Measurements from ENCODE around the gene BDH2.

DNA sequence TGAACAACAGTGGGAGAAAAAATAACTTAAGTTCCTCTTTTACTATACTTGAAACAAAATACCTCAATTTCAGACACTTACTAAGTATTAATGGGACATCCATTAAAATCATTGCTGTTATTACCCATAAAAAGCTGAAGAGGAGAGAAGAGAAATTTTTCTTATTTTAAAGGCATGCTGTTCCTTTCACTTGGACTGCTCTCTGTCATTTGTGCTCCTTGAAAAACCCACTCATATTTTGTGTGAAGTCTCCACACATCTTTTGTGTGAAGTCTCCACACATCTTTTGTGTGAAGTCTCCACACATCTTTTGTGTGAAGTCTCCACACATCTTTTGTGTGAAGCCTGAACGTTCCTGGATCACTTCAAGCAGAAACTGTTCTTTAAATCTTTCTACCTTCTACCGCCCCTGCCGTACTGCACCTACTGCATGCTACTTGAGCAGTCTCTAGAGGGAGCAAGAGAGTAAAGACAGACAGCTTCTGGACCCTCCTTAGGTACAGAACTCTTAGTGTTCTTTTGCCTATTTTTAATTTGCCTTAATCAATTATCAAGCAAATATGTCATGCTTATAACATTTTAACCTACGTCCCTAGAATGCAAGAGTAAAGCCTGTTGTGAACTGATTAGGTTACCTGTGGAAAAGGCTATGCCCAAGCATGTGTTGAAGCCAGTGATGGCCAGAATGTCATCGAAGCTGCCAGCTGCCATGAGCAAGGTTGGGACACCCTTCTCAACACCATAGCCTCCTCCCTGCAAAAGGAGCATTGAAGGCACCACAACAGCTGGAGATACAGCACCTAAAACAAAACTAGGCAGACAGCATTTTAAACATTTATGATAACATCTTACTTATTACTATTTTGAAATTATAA is 53.0 kb downstream of the BDH2 start:
- no peak for TF ChIP-seq CTBP1 (IDR thresholded peaks at IDR 0.05; ENCODE audit: borderline replicate concordance)
- TF ChIP-seq, protein P1, sequence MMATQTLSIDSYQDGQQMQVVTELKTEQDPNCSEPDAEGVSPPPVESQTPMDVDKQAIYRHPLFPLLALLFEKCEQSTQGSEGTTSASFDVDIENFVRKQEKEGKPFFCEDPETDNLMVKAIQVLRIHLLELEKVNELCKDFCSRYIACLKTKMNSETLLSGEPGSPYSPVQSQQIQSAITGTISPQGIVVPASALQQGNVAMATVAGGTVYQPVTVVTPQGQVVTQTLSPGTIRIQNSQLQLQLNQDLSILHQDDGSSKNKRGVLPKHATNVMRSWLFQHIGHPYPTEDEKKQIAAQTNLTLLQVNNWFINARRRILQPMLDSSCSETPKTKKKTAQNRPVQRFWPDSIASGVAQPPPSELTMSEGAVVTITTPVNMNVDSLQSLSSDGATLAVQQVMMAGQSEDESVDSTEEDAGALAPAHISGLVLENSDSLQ (IDR thresholded peaks at IDR 0.05) = no peak
- no peak for TF ChIP-seq NFRKB (IDR thresholded peaks at IDR 0.05)
- no peak for TF ChIP-seq SUZ12 (IDR thresholded peaks at IDR 0.05)
- TF ChIP-seq L3MBTL2 (conservative IDR thresholded peaks at IDR 0.05) = no peak
- no peak for TF ChIP-seq FOXK2 (IDR thresholded peaks at IDR 0.05)
- no peak for TF ChIP-seq HDGF (IDR thresholded peaks at IDR 0.05; ENCODE audit: borderline replicate concordance)
- TF ChIP-seq TARDBP (IDR thresholded peaks at IDR 0.05) = no peak
- no peak for TF ChIP-seq ELF4 (IDR thresholded peaks at IDR 0.05)
- no peak for TF ChIP-seq ZNF384 (IDR thresholded peaks at IDR 0.05)

Measured in HEK293T (cell line).